ENCODE results near the gene ARMC9.
"Not testable (repeated sequence)": the region's sequence is repeated elsewhere in the genome, so short reads cannot be mapped to it uniquely, and the experiment has no call there.

Gene ARMC9

GRCh38 chr2:231387904-231388724 lies 189.7 kb downstream of the ARMC9 start:
- no peak for DNase-seq

DNA sequence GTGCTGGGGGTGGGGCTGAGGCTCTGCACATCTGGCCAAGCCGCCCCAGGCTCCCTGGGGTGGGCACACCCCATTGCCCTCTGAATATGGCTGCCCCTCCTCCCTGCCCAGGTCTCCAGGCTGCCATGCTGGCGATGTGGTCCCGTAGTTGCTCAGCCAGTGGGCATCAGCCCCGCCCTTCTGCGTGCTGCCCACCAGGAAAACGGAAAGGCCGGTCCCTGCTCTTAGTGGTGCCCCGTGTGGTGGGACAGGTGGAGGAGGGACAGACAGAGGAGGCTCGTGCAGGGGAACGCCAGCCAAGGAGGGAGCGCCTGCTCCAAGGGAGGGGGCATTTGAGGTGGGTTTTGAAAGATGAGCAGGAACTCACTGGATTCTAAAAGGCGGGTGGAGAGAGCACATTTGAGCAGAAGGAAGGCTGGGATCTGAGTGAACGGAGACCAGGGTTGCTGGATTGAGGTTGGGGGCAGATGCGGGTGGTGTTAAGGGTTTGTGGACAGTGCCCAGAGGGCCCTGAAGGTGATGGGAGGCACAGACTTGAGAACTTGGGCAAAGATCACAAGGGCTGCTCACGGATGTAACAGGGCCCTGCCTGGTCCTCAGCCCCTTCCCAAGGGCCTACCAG lies 190.4 kb downstream of the ARMC9 start:
- no peak for DNase-seq

- DNase-seq = no peak
These were observed 192.2 kb downstream of the ARMC9 start for GRCh38 chr2:231390667-231391066.

DNA sequence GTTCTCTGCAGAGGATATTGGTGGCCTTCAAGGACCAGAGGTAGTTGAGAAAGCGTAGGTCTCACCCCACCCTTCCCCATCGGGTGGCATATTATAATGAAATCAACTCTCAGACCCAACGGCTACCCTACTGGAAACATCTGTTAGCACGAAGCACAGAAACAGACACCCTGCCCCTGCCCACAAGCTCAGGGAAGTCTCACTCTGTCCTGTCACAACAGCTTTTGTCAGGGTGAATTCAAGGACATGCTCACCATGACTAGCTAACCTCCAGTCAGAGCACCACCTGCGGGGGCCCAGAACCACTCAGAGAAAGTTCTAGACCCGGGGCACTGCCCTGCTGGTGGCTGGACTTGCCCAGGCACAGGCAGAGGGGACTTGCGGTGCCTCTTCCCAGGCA lies 193.6 kb downstream of the ARMC9 start:
- DNase-seq = no peak

DNA sequence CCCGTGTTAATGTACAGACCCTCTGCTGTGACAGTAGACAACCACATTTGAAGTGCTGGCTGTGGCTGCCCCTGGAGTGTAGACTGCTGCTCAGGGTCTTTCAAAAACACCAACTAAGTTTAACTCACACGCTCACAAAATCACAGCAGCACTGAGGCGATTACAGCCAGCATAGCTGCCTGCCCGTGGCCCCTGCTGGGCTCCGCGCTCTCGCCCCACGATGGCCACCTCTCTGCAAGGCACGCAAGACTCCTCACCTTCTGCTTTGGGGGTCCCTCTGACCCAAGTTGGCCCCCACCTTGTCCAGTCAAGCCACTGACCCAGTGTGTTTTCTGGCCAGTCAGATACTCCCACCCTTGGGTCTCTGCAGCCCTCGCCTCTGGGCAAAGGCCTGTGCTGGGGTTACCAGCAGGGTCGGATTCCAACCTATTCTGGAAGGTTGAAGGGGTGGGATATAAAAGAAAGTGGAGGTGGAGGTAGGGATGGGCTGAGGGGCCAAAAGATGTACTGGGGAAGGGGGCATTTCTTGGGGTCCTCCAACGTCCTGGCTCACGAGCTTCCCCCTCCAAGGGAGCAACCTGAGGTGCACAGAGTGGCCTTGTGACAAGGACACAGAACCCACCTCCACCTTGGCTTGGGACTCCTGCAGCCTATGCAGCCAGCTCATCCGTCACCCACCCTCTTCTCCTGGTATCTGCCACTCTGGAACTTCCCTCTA lies 194.2 kb downstream of the ARMC9 start:
- no peak for DNase-seq

DNA sequence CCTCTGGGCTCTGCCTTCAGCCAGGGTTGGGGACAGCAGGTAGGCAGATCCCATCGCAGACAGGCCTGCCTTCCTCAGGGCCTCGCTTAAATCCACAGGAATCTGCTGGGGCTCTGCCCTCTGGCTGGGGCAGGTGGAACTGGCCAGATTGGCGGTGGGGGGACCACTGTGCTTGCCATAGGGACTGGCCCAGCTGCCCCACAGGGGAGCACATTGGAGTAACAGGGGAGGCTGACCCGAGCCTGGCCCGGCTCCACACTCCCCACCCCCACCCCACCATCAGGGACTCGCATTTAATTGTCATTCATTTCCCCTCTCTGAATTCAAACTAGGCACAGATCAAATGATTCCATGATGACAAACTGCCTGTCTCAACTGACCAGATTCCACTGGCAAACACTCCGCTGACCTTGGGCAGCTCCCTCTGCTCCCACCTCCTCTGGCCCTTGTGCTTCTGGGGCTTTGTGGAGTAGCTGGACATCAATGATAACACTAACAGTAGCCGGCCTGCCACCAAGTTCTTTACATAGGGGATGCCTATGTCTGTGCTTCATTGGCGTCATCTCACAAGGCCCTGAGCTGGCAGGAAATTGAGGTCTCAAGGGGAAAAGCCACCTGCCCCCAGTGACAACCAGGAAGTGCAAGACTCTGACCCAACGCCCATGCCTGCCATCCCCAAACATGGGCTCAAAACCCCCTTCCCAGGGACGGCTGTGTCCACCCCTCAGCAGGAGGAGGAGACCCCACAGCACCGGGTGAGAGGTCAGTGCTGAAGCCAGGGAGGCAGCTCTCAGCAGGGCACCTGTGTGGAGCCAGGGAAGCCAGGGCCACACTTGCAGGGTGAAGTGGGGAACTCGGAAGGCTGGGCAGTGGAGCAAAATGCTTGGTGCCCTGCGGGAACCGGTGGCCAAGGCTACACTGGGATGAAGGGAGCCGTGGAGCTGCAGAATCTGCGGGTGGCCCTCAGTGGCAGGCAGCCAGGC lies 195.0 kb downstream of the ARMC9 start:
- DNase-seq = no peak

DNA sequence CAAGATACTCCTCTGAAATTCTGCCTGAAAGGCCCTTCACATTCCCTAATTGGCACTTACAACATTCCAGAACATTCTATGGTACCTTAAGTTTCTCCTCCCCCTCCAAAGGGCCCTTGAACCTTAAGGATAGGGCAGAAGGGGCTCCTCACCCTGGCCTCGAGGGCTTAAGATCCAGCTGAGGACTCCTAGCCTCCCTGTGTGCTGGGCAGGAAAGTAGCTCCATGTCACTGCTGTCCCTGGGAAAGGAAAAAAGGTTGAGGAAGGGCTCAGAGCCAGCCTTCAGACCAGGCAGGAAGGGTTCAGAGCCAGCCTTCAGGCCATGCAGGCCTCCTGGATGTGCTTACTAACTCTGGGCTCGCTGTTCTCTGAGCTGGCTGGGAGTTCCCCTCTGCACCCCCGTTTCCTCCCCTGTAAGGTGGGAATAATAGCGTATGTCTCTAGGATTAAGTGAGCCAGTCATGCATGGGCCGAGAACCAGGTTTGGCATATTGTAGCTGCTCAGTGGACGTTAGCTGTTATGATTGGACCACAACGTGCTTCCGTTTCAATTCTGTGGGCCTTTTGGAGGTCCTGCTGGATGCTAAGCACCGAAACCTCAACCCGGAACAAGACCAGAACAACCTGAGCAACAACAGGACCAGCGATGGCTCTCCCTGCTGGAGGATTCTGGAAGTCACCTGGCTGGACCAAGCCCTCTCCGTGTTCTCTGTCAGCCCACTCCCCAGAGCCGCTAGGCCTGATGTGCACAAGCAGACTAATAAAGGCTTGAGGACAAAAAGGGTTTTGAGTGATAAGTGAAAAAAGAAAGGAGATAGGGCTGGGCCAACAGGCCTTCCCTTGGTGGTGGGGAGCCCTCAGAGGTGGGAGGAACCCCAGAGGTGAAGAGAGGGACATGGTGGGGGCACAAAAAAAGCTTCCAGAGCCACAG lies 196.0 kb downstream of the ARMC9 start:
- DNase-seq = no peak

DNA sequence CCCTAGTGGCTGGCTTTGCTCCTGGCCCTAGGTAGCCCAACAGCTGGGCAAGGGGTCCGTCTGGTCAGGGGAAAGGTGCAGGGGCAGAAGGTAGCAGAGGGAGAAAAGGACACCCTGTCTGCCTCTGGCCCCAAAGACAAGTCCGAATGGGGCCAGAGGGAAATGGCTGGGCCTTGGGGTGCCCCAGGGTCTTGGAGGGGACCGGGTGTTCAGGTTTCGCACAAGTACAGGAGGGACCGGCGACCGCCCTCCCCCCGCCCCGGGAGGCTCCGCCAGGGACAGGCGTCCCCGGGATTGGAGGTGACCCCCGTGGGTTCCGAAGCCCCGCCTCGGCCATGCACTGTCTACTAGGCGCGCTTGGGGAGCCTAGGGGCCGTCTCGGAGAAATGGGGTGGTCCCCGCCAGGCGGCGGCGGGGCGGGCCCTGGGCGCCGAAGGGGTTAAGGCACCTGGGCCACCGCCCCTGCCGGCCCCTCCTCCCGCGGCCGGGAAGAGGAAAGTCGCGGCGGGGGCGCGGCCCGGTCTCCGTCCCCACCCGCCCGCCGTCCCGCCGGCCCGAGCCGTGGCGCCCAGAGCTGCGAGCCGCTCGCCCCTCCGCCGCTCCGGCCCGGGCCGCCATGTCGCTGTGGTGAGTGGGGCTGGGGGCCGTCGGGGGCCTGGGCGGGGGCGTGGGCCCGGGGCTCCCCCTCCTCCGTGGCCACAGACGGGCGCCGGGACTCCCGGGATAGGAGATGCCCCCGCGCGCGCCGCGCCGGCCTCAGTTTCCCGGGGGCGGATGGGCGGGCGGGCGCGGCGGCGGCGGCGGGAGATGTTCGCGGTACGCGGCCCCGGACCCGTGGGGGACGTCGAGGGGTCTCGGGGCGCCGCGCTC lies 197.0 kb downstream of the ARMC9 start, which contains the start of gene B3GNT7:
Gene B3GNT7 (plus strand): TSS at position 523 of the 870 bp plus-strand sequence. CDS start 94 bp downstream, at position 617.
- no peak for DNase-seq

GRCh38 chr2:231396058-231396821 lies 197.8 kb downstream of the ARMC9 start:
- no peak for DNase-seq

- no peak for DNase-seq
These were observed 198.8 kb downstream of the ARMC9 start for GRCh38 chr2:231397011-231397927.

GRCh38 chr2:231397928-231398294 lies 199.5 kb downstream of the ARMC9 start:
- DNase-seq = no peak

DNA sequence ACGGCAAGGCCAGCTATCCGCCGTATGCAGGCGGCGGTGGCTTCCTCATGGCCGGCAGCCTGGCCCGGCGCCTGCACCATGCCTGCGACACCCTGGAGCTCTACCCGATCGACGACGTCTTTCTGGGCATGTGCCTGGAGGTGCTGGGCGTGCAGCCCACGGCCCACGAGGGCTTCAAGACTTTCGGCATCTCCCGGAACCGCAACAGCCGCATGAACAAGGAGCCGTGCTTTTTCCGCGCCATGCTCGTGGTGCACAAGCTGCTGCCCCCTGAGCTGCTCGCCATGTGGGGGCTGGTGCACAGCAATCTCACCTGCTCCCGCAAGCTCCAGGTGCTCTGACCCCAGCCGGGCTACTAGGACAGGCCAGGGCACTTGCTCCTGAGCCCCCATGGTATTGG lies 200.2 kb downstream of the ARMC9 start:
- no peak for DNase-seq

- no peak for DNase-seq
These were observed 200.8 kb downstream of the ARMC9 start for GRCh38 chr2:231399046-231399852.

DNA sequence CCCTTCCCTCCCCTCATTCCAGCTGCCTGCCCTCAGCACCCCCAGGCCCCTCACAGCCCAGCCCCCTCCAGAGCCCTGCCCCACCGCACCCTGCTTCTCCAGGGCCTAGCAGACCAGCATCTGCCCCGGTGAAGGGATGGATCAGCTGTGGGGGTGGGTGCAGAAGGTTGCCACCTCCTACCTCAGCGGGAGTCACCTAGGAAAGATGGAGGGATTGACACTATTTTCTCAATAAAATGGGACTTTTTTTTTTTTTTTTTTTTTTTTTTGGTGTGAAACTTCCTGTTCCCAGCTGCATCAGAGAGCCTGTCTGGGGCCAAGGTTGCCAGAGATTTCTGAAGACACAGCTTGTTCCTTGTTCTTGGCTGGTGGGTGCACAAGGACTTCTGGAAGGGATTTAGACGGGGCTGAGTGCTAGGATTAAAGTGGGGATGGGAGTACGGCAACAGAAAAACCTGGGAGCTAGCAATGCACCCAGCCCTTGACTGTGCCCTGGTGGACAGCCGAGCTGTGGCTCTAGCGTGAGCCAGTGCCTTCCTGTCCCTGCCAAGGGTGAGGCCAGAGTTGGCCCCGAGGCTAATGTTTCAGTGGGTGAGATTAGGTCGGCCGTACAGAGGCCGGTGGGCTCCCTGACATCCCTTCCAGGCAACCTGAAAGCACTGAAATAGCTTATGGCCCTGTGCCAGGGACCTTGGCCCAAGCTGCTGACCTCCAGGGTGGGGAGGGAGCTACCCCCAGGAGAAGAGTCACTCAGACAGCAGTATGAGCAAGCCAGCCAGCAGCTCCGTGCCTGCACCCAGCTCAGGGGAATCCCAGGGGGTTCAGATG lies 201.6 kb downstream of the ARMC9 start:
- DNase-seq = no peak

- not testable (repeated sequence) for DNase-seq
These were observed 202.2 kb downstream of the ARMC9 start for GRCh38 chr2:231400681-231401080.

GRCh38 chr2:231401101-231401500 lies 202.7 kb downstream of the ARMC9 start:
- DNase-seq = not testable (repeated sequence)
